GM19239 (cell line): ENCODE data around the gene BEGAIN.

ENCODE experiments used
- DNase-seq: peaks from one replicate; pipeline ENCODE4 v3.0.0; 2011; ENCODE audit warnings: low spot score; ENCODE audit not compliant: insufficient read length
- FAIRE-seq: peaks from 2 replicates; lab custom pipeline; 2011; peaks lifted over from hg19 to GRCh38; lab: Jason Lieb, UNC

The BEGAIN gene

DNA sequence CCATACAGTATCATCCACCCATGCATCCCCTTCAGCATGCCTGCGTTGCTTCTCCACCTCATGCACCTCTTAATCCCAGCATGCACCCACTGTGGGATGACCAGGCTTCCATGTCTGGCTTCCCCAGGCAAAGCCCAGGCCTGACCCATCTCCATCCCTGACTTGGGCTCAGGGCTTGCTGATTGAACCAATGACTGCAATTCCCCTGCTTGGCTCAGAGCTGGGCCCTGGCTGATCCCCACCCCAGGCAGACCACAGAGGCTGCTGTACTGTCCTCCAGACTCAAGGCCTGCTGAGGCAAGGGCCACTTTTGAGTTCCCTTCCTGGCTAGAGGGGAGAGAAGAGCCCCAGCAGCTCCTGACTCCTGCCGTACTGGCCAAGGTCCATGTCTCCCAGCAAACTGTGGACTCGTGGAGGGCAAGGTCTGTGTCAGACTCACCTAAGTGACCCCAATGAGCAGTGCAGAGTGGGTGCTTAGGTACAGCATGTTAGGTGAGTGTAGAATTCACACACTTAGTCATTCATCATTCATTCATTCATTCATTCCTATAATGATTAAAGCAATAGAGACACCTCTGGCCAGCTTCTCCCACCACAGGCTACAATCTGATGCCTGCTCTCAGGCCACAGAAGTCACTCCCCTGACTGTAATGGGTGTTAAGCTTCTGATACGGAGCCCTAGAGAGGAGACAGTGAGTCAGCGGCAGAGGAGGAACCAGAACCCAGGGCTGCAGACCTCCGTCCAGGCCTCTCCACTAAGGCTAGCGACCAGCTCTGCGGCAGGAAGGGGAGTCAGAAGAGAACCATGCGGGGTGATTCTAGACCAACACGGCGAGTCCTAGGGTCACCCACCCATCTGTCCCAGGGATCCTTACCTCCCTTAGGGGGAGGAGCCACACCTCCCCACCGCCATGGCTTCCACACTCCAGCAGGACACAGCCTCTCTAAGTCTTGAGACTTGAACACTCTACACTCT, 2.9 kb downstream of the BEGAIN start:
- FAIRE-seq (no peak), DNase-seq (no peak)

DNA sequence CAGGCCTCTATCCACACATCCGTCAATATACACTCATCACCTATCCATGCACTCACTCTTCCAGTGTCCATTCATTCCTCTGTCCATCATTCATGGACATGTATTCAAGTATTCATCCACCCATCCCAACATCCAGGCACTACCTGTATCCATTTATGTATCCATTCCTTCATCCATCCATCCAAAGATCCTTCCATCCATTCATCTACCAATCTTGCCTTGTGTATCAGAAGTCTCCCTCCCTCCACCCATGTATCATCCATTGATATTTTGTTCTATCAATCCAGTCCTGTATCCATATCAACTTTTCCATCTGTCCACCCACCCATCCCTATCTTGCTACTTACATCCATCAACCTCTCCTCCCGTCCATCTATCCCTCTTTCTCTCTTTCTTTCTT, 4.0 kb downstream of the BEGAIN start:
- DNase-seq (no peak), FAIRE-seq (no peak)

DNA sequence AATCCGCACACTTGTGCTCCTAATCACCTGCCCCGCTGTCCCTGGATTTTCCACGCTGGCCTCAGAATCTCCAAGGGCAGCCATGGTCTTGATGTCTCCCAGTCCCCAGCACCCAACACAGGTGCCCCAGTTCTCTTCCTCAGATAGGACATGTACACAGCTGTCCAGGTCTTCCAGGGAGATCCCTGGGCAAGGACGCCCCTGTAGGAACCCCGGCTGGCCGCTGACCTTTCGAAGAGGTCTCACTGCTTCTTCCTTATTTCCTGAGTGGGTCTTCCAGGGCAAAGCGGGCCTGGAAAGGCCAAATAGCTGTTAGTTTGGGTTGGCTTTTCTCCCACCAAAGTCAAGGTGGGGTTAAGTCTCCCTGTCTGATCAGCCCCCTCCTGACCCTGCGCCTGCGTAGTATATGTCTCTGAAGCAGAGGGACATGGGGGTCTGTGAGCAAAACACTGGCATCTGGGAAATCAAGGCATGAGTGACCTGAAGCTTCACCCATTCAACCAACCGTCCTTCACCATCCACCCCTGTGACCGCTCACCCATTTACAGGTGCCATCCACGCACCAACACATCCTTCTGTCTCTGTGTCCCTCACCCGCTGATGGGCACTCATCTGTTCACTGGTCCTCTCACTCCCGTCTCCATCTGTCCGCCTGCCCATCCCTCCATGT, 4.6 kb downstream of the BEGAIN start:
- FAIRE-seq, result no peak
- no peak for DNase-seq

DNA sequence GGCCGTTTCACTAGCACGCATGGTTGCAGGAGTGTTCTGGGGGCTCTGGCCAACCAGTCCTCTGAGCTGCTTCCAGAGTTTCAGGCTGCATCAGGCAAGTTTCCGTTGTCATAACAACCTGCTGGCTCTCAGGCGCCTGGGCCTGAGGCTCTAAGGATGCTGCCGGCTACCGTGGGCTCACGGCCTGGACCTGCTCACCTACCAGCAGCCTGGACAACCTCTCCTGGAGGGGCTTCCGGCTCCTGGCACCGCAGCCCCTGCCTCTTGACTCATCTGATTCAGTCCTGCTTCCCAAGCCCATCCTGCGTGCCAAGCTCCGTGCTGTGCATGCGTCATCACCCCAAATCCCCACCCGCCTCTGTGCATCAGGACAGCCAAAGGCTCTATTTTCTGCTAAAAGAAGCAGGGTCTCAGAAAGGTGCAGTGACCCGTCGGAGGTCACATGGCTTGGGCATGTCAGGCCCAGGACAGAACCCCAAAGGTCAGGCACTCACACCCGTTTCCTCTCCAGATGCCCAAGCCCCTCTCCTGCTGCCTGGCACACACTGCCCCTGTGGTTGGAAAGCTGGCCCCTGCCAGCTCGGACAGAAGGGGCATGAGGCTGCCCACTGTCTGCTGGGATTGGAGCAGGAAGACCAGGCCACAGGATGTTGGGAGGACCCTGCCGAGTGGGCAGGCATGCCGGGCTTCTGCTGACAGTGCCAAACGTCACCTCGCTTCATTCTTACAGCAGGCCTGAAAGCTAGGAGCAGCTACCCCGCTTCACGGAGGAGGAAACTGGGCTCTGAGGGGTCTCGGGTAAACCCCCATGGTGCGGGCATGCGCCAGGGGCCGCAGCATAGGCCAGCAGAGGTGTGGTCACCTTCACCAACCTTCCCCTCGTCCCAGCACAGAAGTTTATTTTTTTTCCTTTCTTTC, 5.7 kb downstream of the BEGAIN start:
- DNase-seq, result no peak
- no peak for FAIRE-seq

DNA sequence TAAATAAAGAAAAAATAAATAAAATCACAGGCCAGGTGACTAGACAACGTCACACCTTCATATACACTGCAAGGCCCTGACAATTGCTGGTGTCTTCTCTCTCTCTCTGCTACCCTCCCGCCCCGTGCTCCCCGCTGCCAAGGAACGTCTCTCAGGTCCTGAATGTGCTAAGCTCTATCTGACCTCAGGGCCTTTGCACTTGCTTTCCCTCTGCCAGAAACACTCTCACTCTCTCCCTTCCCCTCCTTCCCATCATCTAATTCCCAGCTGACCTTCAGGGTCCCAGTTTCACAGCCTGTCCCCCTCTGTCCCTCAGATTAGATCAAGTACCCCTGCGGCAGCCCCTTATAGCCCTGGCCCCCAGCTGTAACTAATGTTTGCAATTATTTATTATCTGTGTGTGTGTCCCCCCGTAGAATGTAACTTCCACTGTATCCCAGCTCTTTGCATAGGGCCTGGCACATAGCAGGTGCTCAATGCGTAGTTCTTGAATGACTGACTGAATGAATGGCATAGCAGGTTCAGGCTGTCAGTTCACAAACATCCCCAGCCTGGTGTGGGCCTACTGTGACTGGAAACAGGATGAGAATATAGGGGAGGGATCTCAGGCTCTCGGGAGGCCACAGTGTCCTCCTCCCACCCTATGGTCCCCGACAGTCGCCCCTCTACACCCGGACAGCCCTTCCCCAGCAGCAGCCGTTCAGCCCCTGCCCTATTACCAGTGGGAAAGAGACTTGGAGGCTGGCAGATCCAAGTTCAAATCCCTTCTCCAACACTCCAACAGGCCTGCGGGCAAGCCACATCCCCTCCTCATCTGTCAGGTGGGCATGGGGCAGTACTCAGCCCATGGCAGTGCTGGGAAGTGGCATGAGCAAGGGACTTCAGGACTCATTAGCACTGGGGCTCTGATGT, 6.6 kb downstream of the BEGAIN start:
- no peak for DNase-seq
- no peak for FAIRE-seq

DNA sequence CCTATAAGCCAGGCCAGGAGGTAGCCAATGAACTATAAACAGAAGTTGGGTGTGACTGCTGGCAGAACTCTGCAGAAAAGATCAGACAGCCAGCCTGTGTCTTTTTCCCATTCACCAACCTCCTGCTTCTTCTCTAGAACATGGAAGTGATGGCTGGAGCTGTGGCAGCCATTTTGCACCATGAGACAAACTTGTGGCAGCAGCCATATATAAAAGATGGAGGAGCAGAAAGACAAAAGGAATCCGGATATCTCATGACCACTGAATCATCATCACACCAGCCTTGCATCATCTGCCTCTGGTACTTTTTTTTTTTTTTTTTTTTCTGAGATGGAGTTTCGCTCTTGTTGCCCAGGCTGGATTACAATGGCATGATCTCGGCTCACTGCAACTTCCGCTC, 8.7 kb downstream of the BEGAIN start:
- no peak for FAIRE-seq
- no peak for DNase-seq

DNA sequence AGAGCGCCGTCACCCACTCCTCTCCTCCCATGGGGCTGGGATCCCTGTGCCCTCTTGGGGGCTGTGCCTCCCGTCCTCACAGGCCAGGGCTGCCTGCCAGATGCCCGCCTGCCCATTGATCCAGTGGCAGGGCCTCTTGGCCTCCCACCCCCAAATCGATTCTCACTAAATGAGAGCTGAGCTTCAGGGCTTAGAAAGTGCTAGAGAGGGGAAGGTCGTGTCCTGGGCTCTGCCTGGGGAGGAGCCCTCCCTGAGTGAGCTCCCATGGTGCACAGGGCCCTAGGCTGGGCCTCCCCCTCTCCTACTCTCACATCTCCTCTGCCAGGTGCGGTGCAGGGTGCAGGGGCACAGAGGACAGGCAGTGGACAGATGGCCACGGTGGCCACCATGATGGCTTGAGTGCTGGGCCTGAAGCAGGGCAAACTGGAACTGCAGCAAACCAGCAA, 9.2 kb downstream of the BEGAIN start:
- DNase-seq (no peak), FAIRE-seq (no peak)

DNA sequence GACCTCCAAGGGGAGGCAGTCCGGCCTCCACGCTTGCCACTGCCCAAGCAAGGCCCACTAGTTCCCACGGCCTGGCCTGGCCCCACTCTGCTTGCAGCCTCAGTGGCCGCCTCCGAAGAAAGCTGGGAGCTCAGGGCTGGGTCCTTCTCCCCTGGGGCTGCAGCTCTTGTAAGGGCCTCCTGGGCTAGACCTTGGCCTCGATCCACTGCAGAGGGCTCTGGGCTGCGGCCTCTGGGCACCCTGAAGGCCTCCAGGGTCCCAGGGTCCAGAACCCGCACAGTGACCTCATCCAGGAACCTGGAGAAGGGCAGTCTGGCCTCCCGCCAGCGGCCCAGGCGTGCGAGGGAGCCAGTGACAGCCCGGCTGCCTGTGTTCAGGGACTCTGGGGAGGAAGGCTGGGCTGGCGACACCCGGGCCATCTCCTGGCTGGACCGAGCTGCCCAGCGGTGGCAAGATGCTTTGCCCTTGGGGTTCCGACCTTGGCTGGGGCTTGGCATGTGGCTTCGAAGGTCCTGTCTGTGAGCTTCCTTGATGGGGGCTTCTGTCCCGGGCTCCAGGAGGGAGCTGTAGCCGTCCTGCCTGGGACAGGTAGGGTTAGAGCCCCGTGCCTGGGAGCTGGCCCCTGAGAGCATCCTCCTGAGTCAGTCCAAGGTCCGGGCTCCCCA, 9.8 kb downstream of the BEGAIN start:
- DNase-seq (no peak), FAIRE-seq (no peak)

DNA sequence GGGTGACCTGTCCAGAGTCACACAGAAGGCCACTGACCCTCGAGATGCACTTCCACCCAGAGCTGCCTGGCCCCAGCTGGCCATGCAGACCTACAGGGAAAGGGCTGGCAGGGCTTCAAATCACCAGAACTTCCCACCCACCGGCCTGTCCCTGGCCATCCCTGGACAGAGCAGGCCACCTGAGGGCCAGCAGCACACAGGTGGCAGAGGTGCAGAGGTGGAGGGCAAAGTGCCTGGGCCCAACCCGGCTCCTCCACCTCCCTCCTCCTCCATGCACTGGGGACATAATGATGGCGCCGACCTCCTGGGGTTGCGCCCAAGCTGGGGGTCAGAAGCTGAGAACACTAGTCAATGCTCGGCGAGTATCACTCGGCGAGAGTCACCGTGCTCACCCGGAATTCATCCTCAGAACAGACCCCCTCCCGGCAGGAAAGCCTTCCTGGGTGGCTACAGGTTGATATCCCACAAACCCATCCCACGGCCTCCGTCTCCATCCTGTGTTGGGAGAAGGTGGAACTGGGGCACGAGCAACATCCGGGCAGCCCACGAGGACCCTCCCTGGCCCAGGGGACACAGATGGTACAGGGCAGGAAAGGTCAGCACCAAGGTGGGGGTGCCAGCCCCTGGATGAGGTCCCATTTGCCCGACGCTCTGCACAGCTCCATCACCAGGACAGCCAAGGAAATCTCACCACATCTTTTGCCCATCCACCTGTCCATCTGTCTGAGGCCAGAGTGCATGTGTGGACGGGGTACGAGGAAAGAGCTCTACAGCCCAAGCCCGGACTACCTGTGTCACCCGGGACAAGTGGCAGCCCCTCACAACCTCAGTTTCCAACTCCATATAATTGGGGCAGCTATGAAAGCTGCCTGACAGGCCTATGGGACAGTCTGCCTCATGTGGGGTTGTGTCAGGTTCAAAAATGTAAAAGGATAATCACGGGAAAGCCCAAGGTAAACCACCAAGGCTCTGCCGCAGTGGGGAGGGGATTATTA, 10.8 kb downstream of the BEGAIN start:
- no peak for FAIRE-seq

DNA sequence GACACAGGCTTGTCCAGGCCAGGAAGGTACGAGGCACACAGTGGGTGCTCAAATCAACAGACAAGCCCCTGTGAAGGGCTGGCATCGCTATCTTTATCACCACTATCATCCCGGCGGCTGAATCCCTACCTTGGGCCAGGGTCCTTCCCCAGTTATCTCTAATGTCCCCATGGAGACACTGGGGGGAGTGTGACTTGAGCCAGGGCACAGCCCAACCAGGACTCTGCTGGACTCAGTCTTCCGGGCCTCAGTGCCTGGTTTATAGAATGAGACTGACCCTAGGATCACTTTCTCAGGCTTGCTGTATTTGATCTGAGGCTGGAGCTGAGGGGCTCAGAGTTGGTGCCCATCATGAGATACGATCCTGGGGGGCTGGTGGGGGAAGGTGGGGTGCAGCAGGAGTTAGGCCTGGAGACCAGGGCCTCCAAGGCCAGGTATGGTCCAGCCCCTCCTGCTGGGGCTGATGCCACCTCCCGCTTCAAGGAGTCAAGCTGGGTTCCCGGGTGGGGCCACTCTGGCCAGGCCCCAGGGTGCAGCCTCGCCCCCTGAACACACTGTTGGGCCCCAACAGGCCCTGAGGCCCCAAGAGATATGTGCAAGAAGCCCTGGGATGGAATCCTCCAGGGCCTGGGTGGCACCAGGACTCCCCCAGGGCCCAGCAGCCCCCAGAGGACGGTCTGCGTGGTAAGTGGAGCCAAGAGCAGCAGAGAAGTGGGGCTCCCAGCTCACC, 11.8 kb downstream of the BEGAIN start:
- FAIRE-seq (no peak), DNase-seq (no peak)

More for the DNA sequence above, 10.8 kb downstream of the BEGAIN start:
- DNase-seq, result no peak

DNA sequence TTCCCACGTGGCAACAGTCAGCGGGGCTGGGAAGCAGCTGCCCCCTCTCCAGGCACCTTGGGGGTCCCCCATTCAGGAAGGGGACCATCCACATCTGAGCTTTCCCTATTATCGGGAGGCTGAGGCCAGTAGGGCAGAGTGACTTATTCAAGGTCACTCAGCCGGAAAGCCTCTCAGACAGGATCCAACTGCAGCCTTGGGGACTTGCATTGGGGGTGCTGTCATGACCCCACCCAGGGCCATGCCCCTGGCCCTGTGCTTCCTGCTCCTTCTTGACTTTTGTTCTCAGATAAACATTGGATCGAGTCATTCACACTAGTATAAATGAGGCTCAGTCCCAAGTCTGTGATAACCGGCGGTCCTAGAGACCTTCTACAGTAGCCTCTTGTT, 12.6 kb downstream of the BEGAIN start:
- FAIRE-seq (no peak), DNase-seq (no peak)

DNA sequence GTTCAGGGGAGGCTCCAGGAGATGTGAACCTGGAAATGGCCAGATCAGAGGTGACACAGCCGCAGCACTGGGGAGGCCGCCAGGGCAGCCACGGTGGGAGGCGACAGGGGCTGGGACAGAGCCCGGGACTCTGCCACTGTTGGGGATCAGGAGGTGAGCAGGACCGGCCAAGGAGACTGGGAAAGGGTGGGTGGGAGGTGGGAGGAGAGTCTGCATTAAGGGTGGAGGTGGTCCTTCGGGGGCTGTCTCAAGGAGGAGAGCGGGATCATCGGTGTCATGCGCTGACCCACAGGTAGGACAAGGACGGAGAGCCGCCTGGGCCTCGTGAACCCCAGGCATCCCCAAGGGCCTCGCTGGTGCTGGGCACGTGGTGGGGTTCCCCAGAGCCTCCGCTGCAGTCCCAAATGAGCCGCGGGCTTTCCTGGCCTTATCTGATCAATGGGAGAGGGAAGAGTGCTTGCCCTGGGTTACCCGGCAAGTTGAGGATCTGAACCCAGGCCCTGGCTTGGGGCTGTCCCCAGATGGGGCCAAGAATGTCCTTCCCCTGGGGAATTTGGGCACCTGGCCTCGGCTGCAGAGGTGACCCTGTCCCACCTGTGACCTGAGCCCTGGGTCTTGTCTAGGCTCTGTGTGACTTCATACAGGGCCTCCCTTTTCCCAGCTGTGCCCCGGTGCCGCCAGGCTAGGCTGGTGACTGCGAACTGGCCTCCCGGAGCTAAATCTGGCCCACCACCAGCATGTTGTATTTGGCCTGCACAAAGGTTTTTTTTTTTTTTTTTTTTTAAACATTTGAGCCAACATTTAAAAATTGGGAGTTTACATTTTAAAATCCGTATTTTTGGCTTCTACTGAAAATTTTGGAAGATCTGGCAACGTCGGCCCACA, 13.2 kb downstream of the BEGAIN start:
- FAIRE-seq (no peak), DNase-seq (no peak)

DNA sequence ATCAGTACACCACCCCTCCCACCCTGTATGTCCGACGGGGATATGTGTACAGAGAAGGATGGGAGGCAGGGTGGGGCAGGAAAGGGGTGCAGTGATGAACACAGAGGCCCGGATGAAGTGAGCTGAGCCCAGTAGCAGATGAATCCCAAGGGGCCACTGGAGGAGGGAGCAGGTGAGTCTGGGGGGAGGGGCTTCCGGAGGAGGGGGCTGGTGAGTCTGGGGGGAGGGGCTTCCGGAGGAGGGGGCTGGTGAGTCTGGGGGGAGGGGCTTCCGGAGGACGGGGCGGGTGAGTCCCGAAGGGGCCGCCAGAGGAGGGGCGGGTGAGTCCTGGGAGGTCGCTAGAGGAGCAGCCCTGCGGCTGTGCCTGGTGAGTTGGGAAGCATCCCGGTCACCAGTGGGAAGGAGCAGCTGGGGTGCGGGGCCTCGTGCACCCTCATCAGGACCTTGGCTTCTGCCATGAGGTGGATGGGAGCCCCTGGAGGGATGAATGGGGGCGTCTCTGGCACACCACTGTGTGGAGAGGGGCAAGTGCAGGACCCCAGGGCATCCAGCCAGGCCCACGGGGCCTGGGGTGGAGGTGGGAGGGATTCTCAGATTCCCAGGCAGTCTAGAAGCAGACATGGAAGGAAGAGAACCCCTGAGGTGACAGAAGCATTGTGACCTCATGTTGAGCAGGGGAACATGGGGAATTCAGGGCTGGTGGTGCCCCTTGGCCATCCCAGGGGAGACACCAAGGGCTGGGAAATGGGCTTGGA, 14.0 kb downstream of the BEGAIN start:
- FAIRE-seq, result no peak
- DNase-seq, result no peak

DNA sequence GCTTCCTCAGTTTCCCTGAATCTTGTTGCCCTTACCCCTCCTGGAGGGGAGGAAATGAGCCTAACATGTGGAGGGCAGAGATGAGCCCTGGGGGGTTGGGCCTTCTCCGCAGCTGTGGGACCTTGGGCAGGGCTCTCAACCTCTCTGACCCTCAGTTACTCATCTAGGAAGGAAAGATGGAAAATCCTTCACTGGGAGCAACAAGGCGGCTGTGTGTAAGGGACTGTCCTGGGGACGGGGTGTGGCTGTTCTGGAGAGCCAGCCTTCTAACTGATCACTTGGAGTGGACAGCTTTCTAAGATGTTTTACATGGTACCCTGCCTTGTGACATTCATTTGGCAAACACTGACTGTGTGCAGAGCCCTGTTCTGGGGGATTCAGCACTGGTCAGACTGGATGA, 14.7 kb downstream of the BEGAIN start:
- no peak for FAIRE-seq
- DNase-seq, result no peak

DNA sequence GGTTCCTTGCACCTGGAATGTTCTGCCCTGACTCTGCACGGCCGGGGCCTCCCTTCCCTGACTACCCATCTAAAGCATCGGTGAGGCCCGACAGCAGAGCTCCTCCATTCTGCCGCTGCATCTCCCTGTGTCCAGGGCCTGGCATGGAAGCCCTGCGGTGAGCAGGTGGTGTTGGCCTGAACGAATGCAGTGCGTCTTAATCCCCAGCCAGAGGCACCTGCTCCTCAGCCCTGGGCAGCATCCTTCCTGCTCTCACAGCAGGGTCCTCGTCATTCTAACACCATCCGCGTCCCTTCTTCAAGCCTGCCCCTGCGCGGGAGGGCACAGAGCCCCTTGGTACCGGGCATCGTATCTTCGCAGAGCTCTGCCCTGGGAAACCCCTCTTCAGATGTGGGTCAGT, 15.4 kb downstream of the BEGAIN start:
- no peak for FAIRE-seq
- no peak for DNase-seq
